Endothelial cell of umbilical vein (primary cell): ENCODE results near the gene SAMMSON.

ENCODE experiments used
- CTCF ChIP-seq, 2 donors: IDR thresholded peaks; 1 replicate in 1 of 2; 2 replicates in 1 of 2; pipeline ENCODE4 v1.5.1; 2011; ENCODE audit warnings: low read length in 2 of 2, mild to moderate bottlenecking in 2 of 2, moderate library complexity in 2 of 2, control low read depth in 1 of 2, inconsistent platforms in 1 of 2, low read depth in 1 of 2; ENCODE audit not compliant: insufficient read depth in 1 of 2; ENCODE audit errors: extremely low read depth in 1 of 2
- EZH2 ChIP-seq: IDR thresholded peaks from 2 replicates; pipeline ENCODE4 v1.6.1; 2012; ENCODE audit warnings: borderline replicate concordance, low read depth, mild to moderate bottlenecking, moderate library complexity, low read length, inconsistent platforms; ENCODE audit not compliant: severe bottlenecking
- FOS ChIP-seq: IDR thresholded peaks from 2 replicates; pipeline ENCODE4 v1.6.1; 2011; ENCODE audit warnings: mild to moderate bottlenecking, low read length, moderate library complexity, borderline replicate concordance; ENCODE audit not compliant: insufficient read depth
- GATA2 ChIP-seq: IDR thresholded peaks from 2 replicates; pipeline ENCODE4 v1.7.0; 2011; ENCODE audit warnings: low read depth, mild to moderate bottlenecking, moderate library complexity, mixed read lengths, low read length; ENCODE audit not compliant: insufficient read length, insufficient read depth
- POLR2A ChIP-seq: IDR thresholded peaks from 2 replicates; pipeline ENCODE4 v1.6.1; 2012; ENCODE audit warnings: low read depth, mild to moderate bottlenecking, control low read depth, low read length

- TF ChIP-seq CTCF (IDR thresholded peaks at IDR 0.05; ENCODE audit: extremely low read depth in 1 of 2, insufficient read depth in 1 of 2, low read depth in 1 of 2, low read length in 2 of 2): no peak
- TF ChIP-seq POLR2A: no peak
- TF ChIP-seq GATA2: no peak
- TF ChIP-seq EZH2: no peak
- TF ChIP-seq FOS: no peak
Measured at GRCh38 chr3:70069557-70069956, 70.0 kb downstream of the SAMMSON start.
